SK-N-SH treated with all-trans-retinoic acid at 6 μM for 48 hours (cell line): ENCODE results near the gene ADIPOR1.

Experiments used
- ARNTL ChIP-seq: fragments of 450-650 bp; formaldehyde crosslinking; IDR thresholded peaks from 2 replicates; pipeline ENCODE4 v1.5.0; 2020; ENCODE audit warnings: low read depth, mild to moderate bottlenecking, moderate library complexity, borderline replicate concordance
- CREB5 ChIP-seq: fragments of 250-450 bp; sonication (Bioruptor Pico); IDR thresholded peaks from 2 replicates; pipeline ENCODE4 v1.5.1; 2020; ENCODE audit warnings: low read depth, mild to moderate bottlenecking, moderate library complexity
- ESRRG ChIP-seq: fragments of 250-450 bp; sonication (Bioruptor Pico); IDR thresholded peaks from 2 replicates; pipeline ENCODE4 v1.6.1; 2021; ENCODE audit warnings: mild to moderate bottlenecking
- PATZ1 ChIP-seq: fragments of 250-450 bp; sonication (Bioruptor Pico); IDR thresholded peaks from 2 replicates; pipeline ENCODE4 v1.8.0; 2020; ENCODE audit warnings: mild to moderate bottlenecking, moderate library complexity, borderline replicate concordance
- PPARA ChIP-seq: fragments of 250-450 bp; sonication (Bioruptor Pico); IDR thresholded peaks from 2 replicates; pipeline ENCODE4 v1.5.0; 2020; ENCODE audit warnings: mild to moderate bottlenecking, borderline replicate concordance
- RARB ChIP-seq: fragments of 250-450 bp; sonication (Bioruptor Pico); IDR thresholded peaks from 2 replicates; pipeline ENCODE4 v1.8.0; 2021; ENCODE audit warnings: mild to moderate bottlenecking, moderate library complexity
- TOX ChIP-seq: fragments of 250-450 bp; sonication (Bioruptor Pico); IDR thresholded peaks from 2 replicates; pipeline ENCODE4 v1.8.0; 2021; ENCODE audit warnings: mild to moderate bottlenecking, moderate library complexity, borderline replicate concordance
- ZFP3 ChIP-seq: fragments of 250-450 bp; sonication (Bioruptor Pico); IDR thresholded peaks from 2 replicates; pipeline ENCODE4 v1.5.0; 2020; ENCODE audit warnings: mild to moderate bottlenecking, moderate library complexity
- ZNF565 ChIP-seq: fragments of 450-650 bp; formaldehyde crosslinking; conservative IDR thresholded peaks from 2 replicates; pipeline ENCODE4 v1.5.0; 2020; ENCODE audit warnings: low read depth, mild to moderate bottlenecking, moderate library complexity
- ZNF8 ChIP-seq: fragments of 450-650 bp; formaldehyde crosslinking; IDR thresholded peaks from 2 replicates; pipeline ENCODE4 v1.5.0; 2020; ENCODE audit warnings: mild to moderate bottlenecking, moderate library complexity

GRCh38 chr1:202915146-202915545 is 43.0 kb downstream of the ADIPOR1 start:
- no peak for TF ChIP-seq CREB5
- no peak for TF ChIP-seq PATZ1
- TF ChIP-seq ARNTL (CRISPR knock-in tag) = no peak
- no peak for TF ChIP-seq RARB (CRISPR knock-in tag)
- TF ChIP-seq ESRRG = no peak
- TF ChIP-seq TOX (CRISPR knock-in tag) = no peak
- TF ChIP-seq ZNF565 (CRISPR knock-in tag) = no peak
- no peak for TF ChIP-seq PPARA (CRISPR knock-in tag)
- no peak for TF ChIP-seq ZFP3 (CRISPR knock-in tag)
- no peak for TF ChIP-seq ZNF8 (CRISPR knock-in tag)
